PFSK-1 (cell line): ENCODE results near the gene DNAH7.

Source experiments
- FOXP2 ChIP-seq: optimal IDR thresholded peaks from 2 replicates; pipeline ENCODE3; 2011; ENCODE audit warnings: borderline replicate concordance, control low read depth, inconsistent platforms; ENCODE audit not compliant: insufficient read depth; ENCODE audit errors: extremely low read length, extremely low read depth
- POLR2AphosphoS5 ChIP-seq: IDR thresholded peaks from 2 replicates; pipeline ENCODE4 v1.6.1; 2012; ENCODE audit warnings: low read depth, mild to moderate bottlenecking, control low read depth, low read length, moderate library complexity
- REST ChIP-seq, 2 experiments: IDR thresholded peaks; 2 replicates each; pipeline versions ENCODE4 v1.6.1 to v1.8.0; 2011 to 2012; ENCODE audit warnings: low read depth in 2 of 2, low read length in 2 of 2, control low read depth in 1 of 2, inconsistent platforms in 1 of 2, mild to moderate bottlenecking in 1 of 2, moderate library complexity in 1 of 2; ENCODE audit not compliant: insufficient read depth in 1 of 2
- TAF1 ChIP-seq: IDR thresholded peaks from 2 replicates; pipeline ENCODE4 v1.6.1; 2012; ENCODE audit warnings: low read length, control low read depth, borderline replicate concordance; ENCODE audit not compliant: insufficient read depth

- TF ChIP-seq REST (IDR thresholded peaks at IDR 0.05; ENCODE audit: insufficient read depth in 1 of 2, low read depth in 2 of 2, low read length in 2 of 2) (no peak), TAF1 (no peak), POLR2AphosphoS5 (no peak), FOXP2 (no peak)
Observed at GRCh38 chr2:195937176-195937575, 131.5 kb downstream of the DNAH7 start.
